HCT116 (cell line): Measurements from ENCODE around the gene PRR7. TPM values are rescaled to one million over a fixed set of nuclear protein-coding genes. Genes with fewer than 3 reads are reported as not detected.

Experiments used
- ATAC-seq: fragments of 200-7000 bp; cut with Tn5 transposase; 2 replicates; pipeline ENCODE4 v1.9.1; 2020; ENCODE audit warnings: mild to moderate bottlenecking, moderate library complexity
- BruUV-seq: library from RNA; stranded (reverse); fragments of 400-500 nt; replicated peaks from 2 replicates; lab custom pipeline; 2021; lab: Mats Ljungman, UMichigan
- CTCF ChIA-PET: fragments of 300-600 bp; sonication (Branson Sonifier 250); formaldehyde crosslinking; loops from one replicate; lab custom pipeline; 2021; ENCODE audit warnings: antibody characterized with exemption; lab: Charles Lee
- POLR2A ChIA-PET: fragments of 300-600, 350-600 bp; sonication (Branson Sonifier 250); formaldehyde crosslinking; loops from one replicate; lab custom pipeline; 2021; ENCODE audit warnings: antibody characterized with exemption; lab: Charles Lee
- RAD21 ChIA-PET, 2 experiments: fragments of 300-600 bp; sonication (Branson Sonifier 250); formaldehyde crosslinking; loops; one replicate each; lab custom pipeline; 2023; ENCODE audit warnings: low total read pairs in 2 of 2; ENCODE audit not compliant: uncharacterized antibody in 2 of 2, unreplicated experiment in 2 of 2, low non-redundant PET in 1 of 2; lab: Charles Lee
- DNase-seq: peaks from one replicate; pipeline ENCODE4 v3.0.0-alpha.2; 2010; ENCODE audit warnings: low read depth, low spot score
- H2AFZ ChIP-seq: fragments of 200-600 bp; shearing (Covaris generic), sonication (generic); 2 replicates; pipeline ENCODE4 v1.6.1; 2017; ENCODE audit warnings: low read depth, mixed run types, mixed read lengths, antibody characterized with exemption, low read length; ENCODE audit not compliant: poor library complexity, severe bottlenecking
- H3K27ac ChIP-seq: 2 replicates; pipeline ENCODE4 v1.5.1; 2012; ENCODE audit warnings: low read depth, low read length
- H3K27me3 ChIP-seq: fragments of 200-600 bp; sonication (generic); 2 replicates; pipeline ENCODE4 v1.6.1; 2016; ENCODE audit warnings: mixed run types, low read length, mixed read lengths; ENCODE audit not compliant: insufficient read depth
- H3K36me3 ChIP-seq, 2 experiments: fragments of 200-500 bp in 1 of 2; fragments of 200-600 bp in 1 of 2; sonication (Bioruptor generic) in 1 of 2; sonication (generic) in 1 of 2; 2 replicates each; pipeline versions ENCODE4 v1.5.1 to v1.6.1; 2014 to 2016; ENCODE audit warnings: low read length in 2 of 2, inconsistent platforms in 1 of 2, mixed read lengths in 1 of 2, mixed run types in 1 of 2; ENCODE audit not compliant: insufficient read depth in 2 of 2, control insufficient read depth in 1 of 2
- H3K4me1 ChIP-seq, 2 experiments: fragments of 200-600 bp in 1 of 2; sonication (generic) in 1 of 2; 2 replicates each; pipeline versions ENCODE4 v1.5.1 to v1.6.1; 2012 to 2017; ENCODE audit warnings: low read length in 2 of 2, inconsistent platforms in 1 of 2, mild to moderate bottlenecking in 1 of 2, mixed read lengths in 1 of 2, mixed run types in 1 of 2, moderate library complexity in 1 of 2; ENCODE audit not compliant: insufficient read depth in 2 of 2, control insufficient read depth in 1 of 2
- H3K4me2 ChIP-seq: fragments of 200-600 bp; sonication (generic); 2 replicates; pipeline ENCODE4 v1.6.1; 2017; ENCODE audit warnings: mixed run types, low read length, mixed read lengths
- H3K4me3 ChIP-seq, 2 experiments: fragments of 200-600 bp in 1 of 2; sonication (generic) in 1 of 2; replicated peaks in 1 of 2; 2 replicates each; pipeline ENCODE4 v1.5.1; 2011 to 2016; ENCODE audit warnings: low read length in 2 of 2, control low read depth in 1 of 2, low read depth in 1 of 2, mild to moderate bottlenecking in 1 of 2, mixed read lengths in 1 of 2, mixed run types in 1 of 2
- H3K79me2 ChIP-seq: fragments of 200-600 bp; sonication (generic); 2 replicates; pipeline ENCODE4 v1.6.1; 2017; ENCODE audit warnings: mild to moderate bottlenecking, mixed run types, low read length, moderate library complexity, mixed read lengths; ENCODE audit not compliant: insufficient read depth
- H3K9ac ChIP-seq: fragments of 200-600 bp; sonication (generic); 2 replicates; pipeline ENCODE4 v1.6.1; 2016; ENCODE audit warnings: low read length, mixed read lengths
- H3K9me2 ChIP-seq: fragments of 200-600 bp; sonication (generic), shearing (Covaris generic); 2 replicates; pipeline ENCODE4 v1.6.1; 2017; ENCODE audit warnings: mixed run types, mild to moderate bottlenecking, moderate library complexity; ENCODE audit not compliant: insufficient read depth
- H3K9me3 ChIP-seq, 2 experiments: fragments of 200-500 bp in 1 of 2; fragments of 200-600 bp in 1 of 2; sonication (Bioruptor generic) in 1 of 2; sonication (generic) in 1 of 2; 2 replicates each; pipeline ENCODE4 v1.6.1; 2014 to 2017; ENCODE audit warnings: low read length in 2 of 2, mixed read lengths in 2 of 2, inconsistent platforms in 1 of 2, low read depth in 1 of 2, mild to moderate bottlenecking in 1 of 2, mixed run types in 1 of 2, moderate library complexity in 1 of 2; ENCODE audit not compliant: control insufficient read depth in 1 of 2, insufficient read depth in 1 of 2
- H4K20me1 ChIP-seq: fragments of 200-600 bp; sonication (generic), shearing (Covaris generic); 2 replicates; pipeline ENCODE4 v1.6.1; 2017; ENCODE audit warnings: mixed run types, mild to moderate bottlenecking, moderate library complexity; ENCODE audit not compliant: insufficient read depth
- ATF3 ChIP-seq: IDR thresholded peaks from 2 replicates; pipeline ENCODE4 v1.6.1; 2012
- CTCF ChIP-seq, 3 experiments: fragments of 200-600 bp in 1 of 3; sonication (generic) in 1 of 3; IDR thresholded peaks in 2 of 3; conservative IDR thresholded peaks in 1 of 3; 2 replicates each; pipeline ENCODE4 v1.5.1; 2012 to 2017; ENCODE audit warnings: low read depth in 2 of 3, low read length in 2 of 3, antibody characterized with exemption in 1 of 3, borderline replicate concordance in 1 of 3, control low read depth in 1 of 3, mild to moderate bottlenecking in 1 of 3, mixed read lengths in 1 of 3, mixed run types in 1 of 3, moderate library complexity in 1 of 3; ENCODE audit not compliant: insufficient read depth in 1 of 3
- EGR1 ChIP-seq: IDR thresholded peaks from 2 replicates; pipeline ENCODE4 v1.6.1; 2012; ENCODE audit warnings: low read depth
- ELF1 ChIP-seq: IDR thresholded peaks from 2 replicates; pipeline ENCODE4 v1.6.1; 2012; ENCODE audit warnings: low read depth, borderline replicate concordance
- EZH2 ChIP-seq: fragments of 200-600 bp; sonication (generic); IDR thresholded peaks from 2 replicates; pipeline ENCODE4 v1.6.1; 2017; ENCODE audit warnings: antibody characterized with exemption, mixed run types
- FOSL1 ChIP-seq: IDR thresholded peaks from 2 replicates; pipeline ENCODE4 v1.6.1; 2012; ENCODE audit warnings: low read depth
- JUND ChIP-seq: IDR thresholded peaks from 2 replicates; pipeline ENCODE4 v1.6.1; 2012
- MAX ChIP-seq: IDR thresholded peaks from 2 replicates; pipeline ENCODE4 v1.6.1; 2012
- POLR2A ChIP-seq: IDR thresholded peaks from 2 replicates; pipeline ENCODE4 v1.7.0; 2011; ENCODE audit warnings: borderline replicate concordance; ENCODE audit not compliant: insufficient read depth, insufficient read length; ENCODE audit errors: extremely low read depth
- POLR2AphosphoS5 ChIP-seq: IDR thresholded peaks from 2 replicates; pipeline ENCODE4 v1.6.1; 2011; ENCODE audit warnings: mild to moderate bottlenecking, low read depth, low read length, moderate library complexity
- RAD21 ChIP-seq: IDR thresholded peaks from 2 replicates; pipeline ENCODE4 v1.6.1; 2012; ENCODE audit warnings: low read depth, mild to moderate bottlenecking
- SIN3A ChIP-seq: IDR thresholded peaks from 2 replicates; pipeline ENCODE4 v1.6.1; 2012; ENCODE audit warnings: low read depth
- SP1 ChIP-seq: IDR thresholded peaks from 2 replicates; pipeline ENCODE4 v1.6.1; 2012; ENCODE audit warnings: low read depth
- TCF7L2 ChIP-seq: IDR thresholded peaks from 2 replicates; pipeline ENCODE4 v1.7.0; 2011; ENCODE audit warnings: borderline replicate concordance, inconsistent platforms; ENCODE audit not compliant: insufficient read depth, insufficient read length; ENCODE audit errors: extremely low read depth
- ZNF274 ChIP-seq: fragments of 200-500 bp; sonication (Bioruptor generic); IDR thresholded peaks from 2 replicates; pipeline ENCODE4 v1.6.1; 2014; ENCODE audit warnings: mild to moderate bottlenecking, low read depth, low read length, inconsistent platforms
- intact Hi-C: fragments of 100-400 bp; cut with micrococcal nuclease; formaldehyde crosslinking; loops from 2 replicates; pipeline ENCODE4 v1.10.0; 2022
- total RNA-seq: library from RNA; stranded (reverse); gene quantifications from one replicate; pipeline ENCODE4 v1.2.1, GENCODE V29; 2021; ENCODE audit not compliant: unreplicated experiment

PRR7 gene
- total RNA-seq, 1 experiment from 2014 or later = 39.9 TPM

GRCh38 chr5:177458912-177459350, 12.3 kb downstream of the PRR7 start:
- Histone ChIP-seq H3K27ac (no peak overlapping the region), H4K20me1 (no peaks in the 10 kb centered on the region), H3K27me3 (no peaks in the 10 kb centered on the region), H3K9me2 (no peaks in the 10 kb centered on the region), H3K9ac (no peak overlapping the region), H2AFZ (no peak overlapping the region), H3K36me3 (peaks cover 0 to 16% of the 10 kb centered on the region in 2 experiments; a peak in 1 of 4 replicates), H3K4me2 (no peak overlapping the region), H3K4me3 (no peak overlapping the region), H3K4me1 (peaks cover 8 to 31% of the 10 kb centered on the region in 2 experiments; a peak in 3 of 4 replicates), H3K9me3 (no peaks in the 10 kb centered on the region), H3K79me2 (no peaks in the 10 kb centered on the region; the same call in 1 of the 2 replicates)
- ChIA-PET CTCF (no interaction called here), POLR2A (interaction anchor here (1.7 kb wide), 1 partner anchor 36 kb away, joined by 9 read pairs; no protein-coding TSS in a partner anchor), RAD21 (no interaction called here)
- BruUV-seq = no TSS peak
- ATAC-seq (no peak), DNase-seq (no peak)
- intact Hi-C loops = no loop called here
- TF ChIP-seq CTCF (IDR thresholded peaks at IDR 0.05 in 2 of 3, conservative IDR thresholded peaks at IDR 0.05 in 1 of 3; ENCODE audit: borderline replicate concordance in 1 of 3, insufficient read depth in 1 of 3, low read depth in 2 of 3, low read length in 2 of 3) (no peak), TCF7L2 (no peak), EZH2 (no peak), SP1 (no peak), MAX (no peak), POLR2A (no peak), FOSL1 (no peak), ZNF274 (no peak), ATF3 (no peak), JUND (no peak), SIN3A (no peak), POLR2AphosphoS5 (no peak), RAD21 (no peak), EGR1 (no peak), ELF1 (no peak)
